Lung (tissue), 12 donors: ENCODE results near the gene FAM13A. TPM values are rescaled to one million over a fixed set of nuclear protein-coding genes. Genes with fewer than 3 reads are reported as not detected.
A peak's percentile ranks its signal among the peaks of the same experiment; 100 is the strongest.

Experiments
- ATAC-seq: fragments of 200-7000 bp; cut with Tn5 transposase; one replicate; pipeline ENCODE4 v1.9.1; 2020; ENCODE audit warnings: moderate number of reproducible peaks; ENCODE audit not compliant: insufficient read depth, low FRiP score
- DNase-seq, 3 donors: peaks; one replicate each; pipeline ENCODE4 v3.0.0-alpha.2; 2013 to 2017
- H3K27ac ChIP-seq, 2 donors: one replicate each; pipeline ENCODE4 v1.5.1; 2013; ENCODE audit warnings: mild to moderate bottlenecking in 2 of 2, moderate library complexity in 2 of 2, control low read depth in 1 of 2, inconsistent platforms in 1 of 2, low read depth in 1 of 2, low read length in 1 of 2
- H3K27me3 ChIP-seq, 3 donors: one replicate each; pipeline ENCODE4 v1.5.1; 2013; ENCODE audit warnings: low read length in 2 of 3; ENCODE audit not compliant: control insufficient read depth in 3 of 3, insufficient read depth in 3 of 3
- H3K36me3 ChIP-seq, 4 donors: one replicate each; pipeline ENCODE4 v1.5.1; 2013; ENCODE audit warnings: low read length in 4 of 4, mild to moderate bottlenecking in 1 of 4, moderate library complexity in 1 of 4; ENCODE audit not compliant: control insufficient read depth in 4 of 4, insufficient read depth in 4 of 4
- H3K4me1 ChIP-seq, 5 donors: one replicate each; pipeline ENCODE4 v1.5.1; 2013; ENCODE audit warnings: low read length in 5 of 5, mild to moderate bottlenecking in 2 of 5, moderate library complexity in 1 of 5; ENCODE audit not compliant: control insufficient read depth in 5 of 5, insufficient read depth in 5 of 5
- H3K4me3 ChIP-seq: one replicate; pipeline ENCODE4 v1.5.1; 2013; ENCODE audit warnings: mild to moderate bottlenecking, control low read depth, moderate library complexity
- H3K9ac ChIP-seq, 2 donors: one replicate each; pipeline ENCODE4 v1.5.1; 2013; ENCODE audit warnings: low read length in 2 of 2, control low read depth in 1 of 2; ENCODE audit not compliant: insufficient read depth in 1 of 2
- H3K9me3 ChIP-seq, 4 donors: one replicate each; pipeline ENCODE4 v1.5.1; 2013; ENCODE audit warnings: low read length in 3 of 4, mild to moderate bottlenecking in 1 of 4, moderate library complexity in 1 of 4; ENCODE audit not compliant: control insufficient read depth in 4 of 4, insufficient read depth in 3 of 4
- WGBS, 2 donors: extraction: QIAGEN DNeasy Blood & Tissue Kit; methylation state at CpG; one replicate each; pipeline ENCODE4 v1.1.7; 2013; 5-methylcytosine and 5-hydroxymethylcytosine counted together
- polyA plus RNA-seq, 2 donors: library from polyadenylated mRNA; stranded (reverse); fragments of 200-250 nt; gene quantifications; one replicate each; pipeline ENCODE4 v1.2.1, GENCODE V29; 2013
- total RNA-seq, 2 donors: library from RNA; depleted of rRNA in 1 of 2; stranded (reverse); fragments of >200 nt in 1 of 2; gene quantifications; one replicate each; pipeline ENCODE4 v1.2.1, GENCODE V29; 2014 to 2021
- TF ChIP-seq, protein P1 (sequence below): IDR thresholded peaks from 2 replicates; pipeline ENCODE4 v1.5.1; 2012; ENCODE audit warnings: mild to moderate bottlenecking; ENCODE audit errors: control extremely low read depth, extremely low read depth
- donor health status: control.
- donor health status: control.
- donor health status: Bipolar disorder and iron deficiency.
- donor health status: healthy.
- donor health status: DM: yes; HTN: yes; CAD: no.

The FAM13A gene
- total and polyA plus RNA-seq, 4 donors: 9.2 to 122 (median 29.3) TPM

DNA sequence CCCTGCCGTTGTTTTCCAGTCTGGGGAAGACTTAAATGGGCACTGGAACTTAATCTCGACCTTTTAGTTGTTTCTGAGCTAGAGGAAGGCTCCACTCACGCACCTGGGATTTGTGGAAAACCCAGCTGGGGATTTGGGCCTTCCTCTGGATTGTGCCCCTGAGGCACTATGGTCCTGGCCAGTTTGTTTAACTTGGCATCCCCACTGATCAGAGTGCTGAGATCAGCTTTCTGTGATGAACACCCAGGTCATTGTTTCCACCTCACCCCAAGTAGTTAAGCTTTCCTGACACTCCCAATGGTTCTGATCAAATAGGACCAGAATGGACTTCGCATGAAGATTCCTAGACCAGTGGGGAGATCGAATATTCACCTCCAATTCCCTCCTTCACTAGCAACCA is 338.9 kb downstream of the FAM13A start:
- 98% methylated on average over 5 of the region's 5 CpGs for WGBS, 2 donors
- Histone ChIP-seq H3K9me3 (peaks cover 0 to 6% (median 3%) of the 10 kb centered on the region in 4 donors), H3K27ac (no peak overlapping the region), H3K27me3 (no peaks in the 10 kb centered on the region), H3K36me3 (peaks cover 12 to 20% (median 17%) of the 10 kb centered on the region in 4 donors), H3K9ac (no peak overlapping the region), H3K4me3 (no peak overlapping the region), H3K4me1 (peaks cover 0 to 27% (median 11%) of the 10 kb centered on the region in 5 donors)
- DNase-seq (no peak), ATAC-seq (no peak)
- TF ChIP-seq, protein P1, sequence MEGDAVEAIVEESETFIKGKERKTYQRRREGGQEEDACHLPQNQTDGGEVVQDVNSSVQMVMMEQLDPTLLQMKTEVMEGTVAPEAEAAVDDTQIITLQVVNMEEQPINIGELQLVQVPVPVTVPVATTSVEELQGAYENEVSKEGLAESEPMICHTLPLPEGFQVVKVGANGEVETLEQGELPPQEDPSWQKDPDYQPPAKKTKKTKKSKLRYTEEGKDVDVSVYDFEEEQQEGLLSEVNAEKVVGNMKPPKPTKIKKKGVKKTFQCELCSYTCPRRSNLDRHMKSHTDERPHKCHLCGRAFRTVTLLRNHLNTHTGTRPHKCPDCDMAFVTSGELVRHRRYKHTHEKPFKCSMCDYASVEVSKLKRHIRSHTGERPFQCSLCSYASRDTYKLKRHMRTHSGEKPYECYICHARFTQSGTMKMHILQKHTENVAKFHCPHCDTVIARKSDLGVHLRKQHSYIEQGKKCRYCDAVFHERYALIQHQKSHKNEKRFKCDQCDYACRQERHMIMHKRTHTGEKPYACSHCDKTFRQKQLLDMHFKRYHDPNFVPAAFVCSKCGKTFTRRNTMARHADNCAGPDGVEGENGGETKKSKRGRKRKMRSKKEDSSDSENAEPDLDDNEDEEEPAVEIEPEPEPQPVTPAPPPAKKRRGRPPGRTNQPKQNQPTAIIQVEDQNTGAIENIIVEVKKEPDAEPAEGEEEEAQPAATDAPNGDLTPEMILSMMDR: no peak

DNA sequence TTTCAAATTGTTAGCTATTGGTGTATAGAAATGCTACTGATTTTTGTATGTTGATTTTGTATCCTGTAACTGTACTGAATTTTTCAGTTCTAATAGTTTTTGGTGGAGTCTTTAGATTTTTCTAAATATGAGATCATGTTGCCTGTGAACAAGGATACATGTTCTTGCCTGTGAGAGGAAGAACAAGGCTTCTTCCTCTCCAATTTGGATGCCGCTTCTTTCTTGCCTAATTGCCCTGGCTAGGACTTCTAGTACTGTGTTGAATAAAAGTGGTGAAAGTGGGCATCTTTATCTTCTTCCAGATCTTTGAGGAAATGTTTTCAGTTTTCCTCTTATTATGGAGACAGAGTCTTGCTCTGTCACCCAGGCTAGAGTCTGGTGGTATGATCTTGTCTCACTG is 343.2 kb downstream of the FAM13A start:
- H3K4me3 ChIP-seq: no peak overlapping the region
- 81 to 84% methylated on average over 1 of the region's 1 CpG for WGBS, 2 donors
- peaks cover 13 to 31% (median 25%) of the 10 kb centered on the region in 4 donors for H3K36me3 ChIP-seq
- H3K9ac ChIP-seq: no peak overlapping the region
- H3K4me1 ChIP-seq: no peaks in the 10 kb centered on the region
- H3K9me3 ChIP-seq: peaks cover 2 to 6% (median 4%) of the 10 kb centered on the region in 4 donors
- ATAC-seq: no peak
- TF ChIP-seq, protein P1: no peak
- DNase-seq: no peak
- H3K27me3 ChIP-seq: no peaks in the 10 kb centered on the region
- H3K27ac ChIP-seq: no peak overlapping the region

DNA sequence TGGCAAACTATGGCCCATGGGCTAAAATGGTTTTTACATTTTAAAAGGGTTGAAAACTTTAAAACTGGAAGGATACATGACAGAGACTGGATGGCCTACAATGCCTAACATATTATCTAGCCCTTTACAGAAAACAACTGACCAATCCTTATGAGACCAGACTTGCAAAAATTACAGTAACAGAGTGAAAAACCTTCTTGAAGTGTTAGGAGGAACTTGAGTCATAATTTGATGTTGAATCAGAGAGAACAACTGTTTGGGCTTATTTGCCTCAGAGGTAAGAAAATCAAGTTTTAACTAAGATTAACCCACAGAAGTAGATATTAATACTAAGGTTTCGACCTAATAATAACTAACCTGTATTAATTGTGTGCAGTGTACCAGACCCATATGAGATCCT is 347.0 kb downstream of the FAM13A start:
- Histone ChIP-seq H3K4me1 (peaks cover 0 to 19% (median 0%) of the 10 kb centered on the region in 5 donors), H3K4me3 (no peak overlapping the region), H3K27ac (no peak overlapping the region), H3K9me3 (peaks cover 0 to 2% (median under 1%) of the 10 kb centered on the region in 4 donors), H3K9ac (no peak overlapping the region), H3K27me3 (no peaks in the 10 kb centered on the region), H3K36me3 (peaks cover 7 to 19% (median 14%) of the 10 kb centered on the region in 4 donors)
- TF ChIP-seq, protein P1: no peak
- ATAC-seq (no peak), DNase-seq (no peak)
- WGBS, 2 donors: 94 to 96% methylated on average over 1 of the region's 1 CpG

GRCh38 chr4:88706574-88706973 is 350.4 kb downstream of the FAM13A start:
- ATAC-seq (peak; percentile 66), DNase-seq (peak; percentile 51 to 88 (median 81))
- no peak overlapping the region for H3K4me3 ChIP-seq
- TF ChIP-seq, protein P1: peak; percentile 21
- 49 to 74% methylated on average over 9 of the region's 9 CpGs for WGBS, 2 donors
- H3K9me3 ChIP-seq: peaks cover 0 to 2% (median 0%) of the 10 kb centered on the region in 4 donors
- H3K27me3 ChIP-seq: no peaks in the 10 kb centered on the region
- H3K9ac ChIP-seq: peak overlapping the region in 1 of 2 donors; percentile 57
- peaks cover 0 to 19% (median 0%) of the 10 kb centered on the region in 5 donors for H3K4me1 ChIP-seq
- peaks cover 0 to 14% (median 11%) of the 10 kb centered on the region in 4 donors for H3K36me3 ChIP-seq
- peak overlapping the region in 1 of 2 donors; percentile 21 for H3K27ac ChIP-seq
